IMR-90 (cell line): ENCODE results near the gene TP53I11. TPM values are rescaled to one million over a fixed set of nuclear protein-coding genes. Genes with fewer than 3 reads are reported as not detected.

Experiments used
- ATAC-seq: fragments of 200-7000 bp; cut with Tn5 transposase; 2 replicates; pipeline ENCODE4 v1.9.1; 2020; ENCODE audit warnings: low read depth, mild to moderate bottlenecking, moderate library complexity
- BruUV-seq: library from RNA; stranded (reverse); fragments of 400-500 nt; replicated peaks from 2 replicates; lab custom pipeline; 2021; lab: Mats Ljungman, UMichigan
- CTCF ChIA-PET: fragments of 300-600 bp; formaldehyde crosslinking; extraction: SDS; loops from one replicate; lab custom pipeline; 2021; ENCODE audit warnings: antibody characterized with exemption; lab: Yijun Ruan, JAX
- POLR2A ChIA-PET: fragments of 300-600 bp; sonication (Branson Sonifier 250); formaldehyde crosslinking; loops from one replicate; lab custom pipeline; 2022; ENCODE audit warnings: antibody characterized with exemption; ENCODE audit not compliant: unreplicated experiment; lab: Charles Lee
- DNase-seq: peaks from one replicate; pipeline ENCODE4 v3.0.0; 2013
- H2AFZ ChIP-seq: replicated peaks from 2 replicates; pipeline ENCODE3; 2013; ENCODE audit warnings: low read length, mild to moderate bottlenecking; ENCODE audit not compliant: poor library complexity
- H2AK5ac ChIP-seq: 2 replicates; pipeline ENCODE4 v1.6.1; 2013; ENCODE audit warnings: low read depth, low read length, inconsistent platforms
- H2AK9ac ChIP-seq: replicated peaks from 2 replicates; pipeline ENCODE3; 2013; ENCODE audit warnings: mild to moderate bottlenecking, low read depth, low read length, moderate library complexity; ENCODE audit not compliant: poor library complexity
- H2BK120ac ChIP-seq: 2 replicates; pipeline ENCODE4 v1.6.1; 2013; ENCODE audit warnings: low read depth, low read length, inconsistent platforms
- H2BK15ac ChIP-seq: 3 replicates; pipeline ENCODE4 v1.6.1; 2013; ENCODE audit warnings: low read depth, low read length, inconsistent platforms
- H2BK20ac ChIP-seq: 2 replicates; pipeline ENCODE4 v1.6.1; 2013; ENCODE audit warnings: low read depth, mild to moderate bottlenecking, inconsistent platforms, low read length, moderate library complexity
- H2BK5ac ChIP-seq: 2 replicates; pipeline ENCODE4 v1.6.1; 2013; ENCODE audit warnings: mild to moderate bottlenecking, low read depth, low read length, inconsistent platforms; ENCODE audit not compliant: poor library complexity, severe bottlenecking
- H3K14ac ChIP-seq: replicated peaks from 2 replicates; pipeline ENCODE4 v1.6.1; 2013; ENCODE audit warnings: low read depth, low read length, inconsistent platforms
- H3K18ac ChIP-seq: 2 replicates; pipeline ENCODE4 v1.6.1; 2013; ENCODE audit warnings: low read depth, low read length, control low read depth
- H3K23ac ChIP-seq: 2 replicates; pipeline ENCODE4 v1.6.1; 2013; ENCODE audit warnings: low read depth, low read length, inconsistent platforms
- H3K27ac ChIP-seq: 2 replicates; pipeline ENCODE4 v1.5.1; 2013; ENCODE audit warnings: mild to moderate bottlenecking, control low read depth, low read length; ENCODE audit not compliant: insufficient read depth
- H3K27me3 ChIP-seq: 2 replicates; pipeline ENCODE4 v1.6.1; 2013; ENCODE audit warnings: low read length; ENCODE audit not compliant: control insufficient read depth, insufficient read depth
- H3K36me3 ChIP-seq: 2 replicates; pipeline ENCODE4 v1.6.1; 2013; ENCODE audit warnings: low read length, mixed read lengths; ENCODE audit not compliant: control insufficient read depth, insufficient read depth
- H3K4ac ChIP-seq: 2 replicates; pipeline ENCODE4 v1.6.1; 2013; ENCODE audit warnings: low read depth, low read length, inconsistent platforms
- H3K4me1 ChIP-seq: 2 replicates; pipeline ENCODE4 v1.6.1; 2013; ENCODE audit warnings: low read length, mixed read lengths; ENCODE audit not compliant: control insufficient read depth, insufficient read depth
- H3K4me2 ChIP-seq: 2 replicates; pipeline ENCODE4 v1.6.1; 2013; ENCODE audit warnings: low read depth, mild to moderate bottlenecking, control low read depth, low read length, moderate library complexity
- H3K4me3 ChIP-seq: 2 replicates; pipeline ENCODE4 v1.5.1; 2013; ENCODE audit warnings: low read depth, mild to moderate bottlenecking, control low read depth, low read length, moderate library complexity; ENCODE audit not compliant: insufficient read depth
- H3K56ac ChIP-seq: 2 replicates; pipeline ENCODE4 v1.6.1; 2013; ENCODE audit warnings: low read length, inconsistent platforms; ENCODE audit not compliant: insufficient read depth; ENCODE audit errors: extremely low read depth
- H3K79me1 ChIP-seq, 2 experiments: 2 replicates each; pipeline ENCODE4 v1.6.1; 2013; ENCODE audit warnings: low read length in 2 of 2, inconsistent platforms in 1 of 2, low read depth in 1 of 2
- H3K9ac ChIP-seq: 2 replicates; pipeline ENCODE4 v1.6.1; 2013; ENCODE audit warnings: low read depth, low read length, control low read depth
- H3K9me1 ChIP-seq: 2 replicates; pipeline ENCODE4 v1.6.1; 2013; ENCODE audit warnings: low read length, inconsistent platforms; ENCODE audit not compliant: insufficient read depth
- H3K9me3 ChIP-seq: 2 replicates; pipeline ENCODE4 v1.6.1; 2013; ENCODE audit warnings: low read length; ENCODE audit not compliant: control insufficient read depth, insufficient read depth
- H4K20me1 ChIP-seq: 2 replicates; pipeline ENCODE4 v1.6.1; 2013; ENCODE audit warnings: low read length, inconsistent platforms; ENCODE audit not compliant: insufficient read depth
- H4K5ac ChIP-seq: 2 replicates; pipeline ENCODE4 v1.6.1; 2013; ENCODE audit warnings: mild to moderate bottlenecking, low read depth, low read length, control low read depth
- H4K8ac ChIP-seq, 2 experiments: 2 replicates each; pipeline ENCODE4 v1.6.1; 2013; ENCODE audit warnings: low read depth in 2 of 2, low read length in 2 of 2, control low read depth in 1 of 2, inconsistent platforms in 1 of 2
- H4K91ac ChIP-seq: 2 replicates; pipeline ENCODE4 v1.6.1; 2013; ENCODE audit warnings: low read depth, low read length, inconsistent platforms; ENCODE audit not compliant: insufficient read depth
- BHLHE40 ChIP-seq: fragments of 150-350 bp; IDR thresholded peaks from 2 replicates; pipeline ENCODE4 v1.6.1; 2016; ENCODE audit warnings: mild to moderate bottlenecking, low read depth, low read length
- CEBPB ChIP-seq: IDR thresholded peaks from 2 replicates; pipeline ENCODE4 v1.6.1; 2012; ENCODE audit warnings: low read depth, low read length, improper control_type of control experiment
- CHD1 ChIP-seq: IDR thresholded peaks from 2 replicates; pipeline ENCODE4 v1.6.1; 2012; ENCODE audit warnings: low read depth, low read length, improper control_type of control experiment
- FOS ChIP-seq: fragments of 150-350 bp; IDR thresholded peaks from 2 replicates; pipeline ENCODE4 v1.6.1; 2016; ENCODE audit warnings: low read depth, low read length
- MAFK ChIP-seq: IDR thresholded peaks from 2 replicates; pipeline ENCODE4 v1.6.1; 2012; ENCODE audit warnings: low read depth, low read length, improper control_type of control experiment
- MAZ ChIP-seq: IDR thresholded peaks from 2 replicates; pipeline ENCODE4 v1.6.1; 2012; ENCODE audit warnings: low read depth, mild to moderate bottlenecking, low read length, improper control_type of control experiment, moderate library complexity, borderline replicate concordance
- MXI1 ChIP-seq: IDR thresholded peaks from 2 replicates; pipeline ENCODE4 v1.6.1; 2012; ENCODE audit warnings: low read depth, mild to moderate bottlenecking, low read length, moderate library complexity, borderline replicate concordance
- NFE2L2 ChIP-seq: fragments of 150-350 bp; IDR thresholded peaks from 2 replicates; pipeline ENCODE4 v1.6.1; 2016; ENCODE audit warnings: low read depth, mild to moderate bottlenecking, low read length
- POLR2A ChIP-seq: IDR thresholded peaks from 2 replicates; pipeline ENCODE4 v1.6.1; 2012; ENCODE audit warnings: mild to moderate bottlenecking, low read depth, low read length
- RAD21 ChIP-seq: IDR thresholded peaks from 2 replicates; pipeline ENCODE4 v1.6.1; 2012; ENCODE audit warnings: low read length, improper control_type of control experiment
- RCOR1 ChIP-seq: IDR thresholded peaks from 2 replicates; pipeline ENCODE4 v1.6.1; 2012; ENCODE audit warnings: mild to moderate bottlenecking, low read length, improper control_type of control experiment; ENCODE audit not compliant: insufficient replicate concordance
- RFX5 ChIP-seq: IDR thresholded peaks from 2 replicates; pipeline ENCODE4 v1.8.0; 2012; ENCODE audit warnings: low read depth, mild to moderate bottlenecking, low read length, moderate library complexity
- SMC3 ChIP-seq: fragments of 150-350 bp; IDR thresholded peaks from 2 replicates; pipeline ENCODE4 v1.6.1; 2016; ENCODE audit warnings: low read depth, mild to moderate bottlenecking, antibody characterized with exemption, low read length, moderate library complexity
- WGBS, 2 experiments: methylation state at CpG; one replicate each; pipeline versions ENCODE4 v1.1.5 to v1.1.7; 2013; ENCODE audit warnings: missing lambda C conversion rate in 2 of 2; ENCODE audit not compliant: insufficient read length in 1 of 2; ENCODE audit errors: extremely low coverage in 2 of 2; 5-methylcytosine and 5-hydroxymethylcytosine counted together
- dilution Hi-C: fragments of 300-500 bp; cut with HindIII; formaldehyde crosslinking; loops from one replicate; pipeline ENCODE4 v1.14.3; 2018; ENCODE audit warnings: low sequenced_read_pairs; ENCODE audit not compliant: unreplicated experiment
- in situ Hi-C: fragments of 300-500 bp; cut with MboI; formaldehyde crosslinking; loops from 3 replicates; pipeline ENCODE4 v1.14.3; 2019; ENCODE audit warnings: low sequenced_read_pairs, inconsistent platforms, mixed read lengths
- intact Hi-C: fragments of 100-400 bp; cut with micrococcal nuclease; formaldehyde crosslinking; loops from 2 replicates; pipeline ENCODE4 v1.10.0; 2022
- polyA plus RNA-seq, 3 experiments: library from polyadenylated mRNA; depleted of rRNA; stranded (reverse); fragments of >200 nt; gene quantifications; 2 replicates each; pipeline ENCODE4 v1.2.3, GENCODE V29; 2012; ENCODE audit warnings: low replicate concordance in 1 of 3
- total RNA-seq: library from RNA; depleted of rRNA; stranded (reverse); fragments of >200 nt; gene quantifications from 2 replicates; pipeline ENCODE4 v1.2.3, GENCODE V29; 2012
- TF ChIP-seq, protein P1 (sequence below): fragments of 150-350 bp; IDR thresholded peaks from 2 replicates; pipeline ENCODE4 v1.6.1; 2017; ENCODE audit warnings: mild to moderate bottlenecking, antibody characterized with exemption, low read length, low read depth
- TF ChIP-seq, protein P2 (sequence below): conservative IDR thresholded peaks from 2 replicates; pipeline ENCODE4 v1.5.1; 2012; ENCODE audit warnings: mild to moderate bottlenecking, low read depth, low read length, improper control_type of control experiment
- TF ChIP-seq, protein P3 (sequence below): fragments of 150-350 bp; IDR thresholded peaks from 2 replicates; pipeline ENCODE4 v1.6.1; 2016; ENCODE audit warnings: low read depth, mild to moderate bottlenecking, low read length, moderate library complexity, borderline replicate concordance

The TP53I11 gene
- total and polyA plus RNA-seq, 2 of the 4 experiments (the other 2 are of a cell fraction): 3.9 to 22.0 TPM

DNA sequence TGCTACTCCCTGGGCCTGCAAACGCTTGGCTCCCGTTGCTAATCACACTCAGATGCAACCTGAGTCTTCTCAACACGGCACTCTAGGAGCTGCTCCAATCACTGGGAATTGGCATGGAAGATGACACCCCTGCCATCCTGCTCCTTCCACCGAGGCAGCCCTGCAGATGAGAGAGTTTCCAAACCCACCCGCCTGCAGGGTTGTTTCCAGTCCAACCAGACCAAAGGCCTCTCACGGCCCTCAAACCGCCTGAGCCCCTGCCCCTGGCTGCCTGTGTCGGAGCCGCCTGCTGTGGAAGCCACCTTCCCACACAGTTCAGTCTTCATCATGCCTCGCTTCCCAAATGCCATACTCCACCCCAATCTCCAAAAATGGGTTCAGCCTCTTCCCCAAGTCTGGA lies 36.8 kb upstream of the TP53I11 start:
- Histone ChIP-seq H4K20me1 (no peaks in the 10 kb centered on the region), H2AK9ac (no peak overlapping the region), H3K4ac (no peak overlapping the region), H2BK5ac (no peak overlapping the region), H4K5ac (no peak overlapping the region), H4K8ac (no peak overlapping the region), H3K9me3 (no peaks in the 10 kb centered on the region), H3K9ac (no peak overlapping the region), H2BK15ac (no peak overlapping the region), H3K14ac (no peak overlapping the region), H3K18ac (no peak overlapping the region), H2BK120ac (no peak overlapping the region), H2AK5ac (no peak overlapping the region), H3K4me3 (no peak overlapping the region), H2AFZ (no peak overlapping the region), H4K91ac (no peak overlapping the region), H3K4me1 (no peaks in the 10 kb centered on the region), H3K27me3 (peaks cover 55% of the 10 kb centered on the region), H3K56ac (no peak overlapping the region), H3K23ac (no peak overlapping the region), H3K36me3 (no peaks in the 10 kb centered on the region), H3K27ac (no peak overlapping the region), H2BK20ac (no peak overlapping the region), H3K4me2 (no peak overlapping the region), H3K9me1 (no peaks in the 10 kb centered on the region), H3K79me1 (no peaks in the 10 kb centered on the region)
- POLR2A ChIA-PET: no interaction called here
- no TSS peak for BruUV-seq
- in situ Hi-C loops: no loop called here
- dilution Hi-C loops: no loop called here
- ATAC-seq: no peak
- WGBS, 2 experiments: 58% methylated on average over 8 of the region's 10 CpGs; no CpG with 5 or more reads in 1 of the 2 experiments
- intact Hi-C loops: no loop called here
- CTCF ChIA-PET: no interaction called here
- no peak for DNase-seq
- TF ChIP-seq POLR2A (no peak), RAD21 (no peak), RFX5 (no peak), MXI1 (no peak), FOS (no peak), SMC3 (no peak), BHLHE40 (no peak), RCOR1 (no peak), CEBPB (no peak), NFE2L2 (no peak), CHD1 (no peak), MAFK (no peak), MAZ (no peak)
- TF ChIP-seq, protein P1, sequence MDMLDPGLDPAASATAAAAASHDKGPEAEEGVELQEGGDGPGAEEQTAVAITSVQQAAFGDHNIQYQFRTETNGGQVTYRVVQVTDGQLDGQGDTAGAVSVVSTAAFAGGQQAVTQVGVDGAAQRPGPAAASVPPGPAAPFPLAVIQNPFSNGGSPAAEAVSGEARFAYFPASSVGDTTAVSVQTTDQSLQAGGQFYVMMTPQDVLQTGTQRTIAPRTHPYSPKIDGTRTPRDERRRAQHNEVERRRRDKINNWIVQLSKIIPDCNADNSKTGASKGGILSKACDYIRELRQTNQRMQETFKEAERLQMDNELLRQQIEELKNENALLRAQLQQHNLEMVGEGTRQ: no peak
- TF ChIP-seq, protein P2, sequence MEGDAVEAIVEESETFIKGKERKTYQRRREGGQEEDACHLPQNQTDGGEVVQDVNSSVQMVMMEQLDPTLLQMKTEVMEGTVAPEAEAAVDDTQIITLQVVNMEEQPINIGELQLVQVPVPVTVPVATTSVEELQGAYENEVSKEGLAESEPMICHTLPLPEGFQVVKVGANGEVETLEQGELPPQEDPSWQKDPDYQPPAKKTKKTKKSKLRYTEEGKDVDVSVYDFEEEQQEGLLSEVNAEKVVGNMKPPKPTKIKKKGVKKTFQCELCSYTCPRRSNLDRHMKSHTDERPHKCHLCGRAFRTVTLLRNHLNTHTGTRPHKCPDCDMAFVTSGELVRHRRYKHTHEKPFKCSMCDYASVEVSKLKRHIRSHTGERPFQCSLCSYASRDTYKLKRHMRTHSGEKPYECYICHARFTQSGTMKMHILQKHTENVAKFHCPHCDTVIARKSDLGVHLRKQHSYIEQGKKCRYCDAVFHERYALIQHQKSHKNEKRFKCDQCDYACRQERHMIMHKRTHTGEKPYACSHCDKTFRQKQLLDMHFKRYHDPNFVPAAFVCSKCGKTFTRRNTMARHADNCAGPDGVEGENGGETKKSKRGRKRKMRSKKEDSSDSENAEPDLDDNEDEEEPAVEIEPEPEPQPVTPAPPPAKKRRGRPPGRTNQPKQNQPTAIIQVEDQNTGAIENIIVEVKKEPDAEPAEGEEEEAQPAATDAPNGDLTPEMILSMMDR: no peak
- TF ChIP-seq, protein P3, sequence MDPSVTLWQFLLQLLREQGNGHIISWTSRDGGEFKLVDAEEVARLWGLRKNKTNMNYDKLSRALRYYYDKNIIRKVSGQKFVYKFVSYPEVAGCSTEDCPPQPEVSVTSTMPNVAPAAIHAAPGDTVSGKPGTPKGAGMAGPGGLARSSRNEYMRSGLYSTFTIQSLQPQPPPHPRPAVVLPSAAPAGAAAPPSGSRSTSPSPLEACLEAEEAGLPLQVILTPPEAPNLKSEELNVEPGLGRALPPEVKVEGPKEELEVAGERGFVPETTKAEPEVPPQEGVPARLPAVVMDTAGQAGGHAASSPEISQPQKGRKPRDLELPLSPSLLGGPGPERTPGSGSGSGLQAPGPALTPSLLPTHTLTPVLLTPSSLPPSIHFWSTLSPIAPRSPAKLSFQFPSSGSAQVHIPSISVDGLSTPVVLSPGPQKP: no peak
